GM19238 (cell line): ENCODE results near the gene AP2M1.
"Not testable (repeated sequence)": the region's sequence is repeated elsewhere in the genome, so short reads cannot be mapped to it uniquely, and the experiment has no call there.

ENCODE experiments used
- DNase-seq: peaks from one replicate; pipeline ENCODE4 v3.0.0; 2011; ENCODE audit warnings: low spot score; ENCODE audit not compliant: insufficient read length

AP2M1 gene

GRCh38 chr3:184156522-184156955, 18.1 kb upstream of the AP2M1 start:
- DNase-seq = no peak

GRCh38 chr3:184157206-184157605, 17.4 kb upstream of the AP2M1 start:
- DNase-seq = no peak

GRCh38 chr3:184158404-184158803, 16.3 kb upstream of the AP2M1 start:
- no peak for DNase-seq

- DNase-seq = no peak
These were observed 14.2 kb upstream of the AP2M1 start for GRCh38 chr3:184160456-184160855.

- not testable (repeated sequence) for DNase-seq
These were observed 12.0 kb upstream of the AP2M1 start for GRCh38 chr3:184162571-184163070.

GRCh38 chr3:184164648-184165330, 9.9 kb upstream of the AP2M1 start:
- DNase-seq = no peak

- no peak for DNase-seq
These were observed 9.1 kb upstream of the AP2M1 start for GRCh38 chr3:184165543-184165942.

GRCh38 chr3:184166671-184167070, 8.0 kb upstream of the AP2M1 start:
- no peak for DNase-seq

GRCh38 chr3:184167786-184168185, 6.9 kb upstream of the AP2M1 start:
- DNase-seq = no peak

- no peak for DNase-seq
These were observed 6.1 kb upstream of the AP2M1 start for GRCh38 chr3:184168363-184169120.

- no peak for DNase-seq
These were observed 4.5 kb upstream of the AP2M1 start for GRCh38 chr3:184169896-184170875.

- no peak for DNase-seq
These were observed 3.1 kb upstream of the AP2M1 start for GRCh38 chr3:184171562-184171961.

GRCh38 chr3:184172681-184173373, 1.8 kb upstream of the AP2M1 start:
- no peak for DNase-seq

- no peak for DNase-seq
These were observed 1.3 kb upstream of the AP2M1 start for GRCh38 chr3:184173374-184173722.

GRCh38 chr3:184174284-184174645, 390 bp upstream of the AP2M1 start:
- DNase-seq = no peak

- no peak for DNase-seq
These were observed 851 bp downstream of the AP2M1 start for GRCh38 chr3:184175506-184175905.

GRCh38 chr3:184175981-184176376, 1.3 kb downstream of the AP2M1 start:
- no peak for DNase-seq

GRCh38 chr3:184176377-184177330, 2.0 kb downstream of the AP2M1 start:
- no peak for DNase-seq

GRCh38 chr3:184177331-184177731, 2.7 kb downstream of the AP2M1 start:
- no peak for DNase-seq

GRCh38 chr3:184177767-184178306, 3.2 kb downstream of the AP2M1 start:
- DNase-seq = no peak
